HG03378 (cell line): ENCODE measurements around the gene HPCAL1.

ENCODE experiments used
- ATAC-seq: cut with Tn5 transposase; IDR thresholded peaks from one replicate; pipeline ENCODE4 v1.9.1; 2021; ENCODE audit warnings: mild to moderate bottlenecking, moderate library complexity; ENCODE audit not compliant: unreplicated experiment

Gene HPCAL1

GRCh38 chr2:10366601-10367270 lies 64.0 kb downstream of the HPCAL1 start:
- no peak for ATAC-seq

DNA sequence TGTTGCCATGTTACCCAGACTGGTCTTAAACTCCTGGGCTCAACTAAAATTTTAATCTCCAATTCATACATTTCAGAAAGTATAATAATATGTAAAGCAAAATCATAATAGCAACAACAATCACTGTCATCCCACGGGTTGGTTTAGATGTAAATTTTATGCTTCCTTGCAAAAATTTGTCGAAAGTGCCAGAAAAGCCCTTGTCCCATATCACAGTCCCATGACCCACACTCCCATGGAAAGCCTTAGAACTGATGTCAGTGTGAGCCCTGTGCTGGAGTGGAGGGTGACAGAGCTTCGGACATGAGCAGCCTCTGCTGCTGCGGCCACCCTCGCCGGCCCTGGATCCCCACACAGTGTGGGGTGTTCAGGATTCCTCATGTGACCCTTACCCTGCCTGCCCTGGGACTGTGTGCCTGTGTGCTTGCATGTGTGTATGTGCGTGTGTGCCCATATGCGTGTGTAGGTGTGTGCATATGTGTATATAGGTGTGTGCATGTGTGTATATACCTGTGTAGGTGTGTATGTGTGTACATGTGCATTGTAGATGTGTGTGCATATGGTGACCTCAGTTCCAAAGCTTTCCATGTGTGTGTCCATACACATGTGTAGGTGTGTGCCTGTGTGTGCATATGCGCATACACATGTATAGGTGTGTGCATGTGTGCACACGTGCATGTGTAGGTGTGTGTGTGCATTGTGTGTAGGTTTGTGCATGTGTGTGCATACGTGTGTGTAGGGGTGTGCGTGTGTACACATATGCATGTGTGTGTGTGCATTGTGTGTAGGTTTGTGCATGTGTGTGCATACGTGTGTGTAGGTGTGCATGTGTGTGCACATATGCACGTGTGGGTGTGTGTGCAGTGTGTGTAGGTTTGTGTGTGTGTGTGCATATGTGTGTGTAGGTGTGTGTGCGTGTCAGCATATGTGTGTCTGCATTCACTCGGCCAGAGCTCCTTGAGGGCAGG lies 65.1 kb downstream of the HPCAL1 start:
- no peak for ATAC-seq

DNA sequence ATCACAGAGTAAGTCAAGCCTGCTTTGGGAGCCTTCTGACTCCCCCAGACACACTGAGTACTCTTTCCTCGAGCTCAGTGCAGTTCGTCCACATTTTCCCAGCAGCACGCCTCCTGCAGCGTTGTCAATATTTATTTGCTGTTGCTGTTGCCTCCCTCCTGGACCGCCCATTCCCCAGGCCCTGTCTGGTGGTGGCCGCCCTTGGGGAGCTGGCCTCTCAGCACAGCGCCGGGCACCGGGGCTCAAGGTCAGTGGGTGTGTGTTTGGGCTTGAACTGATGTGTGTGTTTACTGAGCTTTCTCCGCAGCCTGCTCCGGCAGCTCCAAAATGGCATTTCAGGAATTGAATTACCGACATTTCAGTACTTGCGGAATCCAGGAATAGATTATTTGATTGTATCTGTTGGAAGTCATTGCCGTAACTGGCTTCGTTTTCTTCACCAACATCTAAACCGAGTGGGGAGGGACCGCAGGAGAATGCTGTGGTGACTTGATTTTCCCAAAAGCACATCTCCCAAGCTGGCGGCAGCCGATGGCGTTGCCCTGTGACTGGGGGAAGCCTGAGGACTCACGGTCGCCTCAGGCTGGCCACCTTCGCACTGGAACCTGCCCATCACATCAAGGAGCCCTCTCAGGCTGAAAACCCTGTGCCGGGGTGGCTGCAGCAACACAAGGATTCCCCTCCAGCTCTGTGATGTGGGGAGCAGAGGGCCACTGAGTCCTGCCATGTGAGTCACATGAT lies 66.0 kb downstream of the HPCAL1 start:
- no peak for ATAC-seq

- ATAC-seq, result no peak
Measured at GRCh38 chr2:10369269-10370255, 66.9 kb downstream of the HPCAL1 start.

DNA sequence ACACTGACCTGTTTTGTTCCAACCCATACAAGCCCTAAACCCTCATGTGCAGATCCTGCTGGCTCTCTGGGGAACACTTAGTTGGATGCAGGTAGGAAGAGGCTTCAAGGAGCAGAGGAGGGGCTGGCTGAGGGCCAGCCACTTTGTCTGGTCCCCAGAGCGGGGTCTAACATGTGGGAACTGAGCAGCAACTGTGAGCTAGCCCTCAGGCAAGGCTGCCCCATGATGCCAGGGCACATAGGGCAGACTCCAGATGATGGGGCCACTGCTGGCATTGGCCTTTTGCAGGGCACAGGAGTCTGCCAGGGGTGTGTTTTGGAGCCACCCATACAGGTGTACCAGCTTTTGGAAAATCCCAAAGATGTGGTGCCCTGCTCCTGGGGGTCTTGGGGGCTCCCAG lies 67.7 kb downstream of the HPCAL1 start:
- no peak for ATAC-seq

- no peak for ATAC-seq
Measured at GRCh38 chr2:10370895-10371294, 68.2 kb downstream of the HPCAL1 start.

- no peak for ATAC-seq
Measured at GRCh38 chr2:10371441-10372196, 68.9 kb downstream of the HPCAL1 start.

- no peak for ATAC-seq
Measured at GRCh38 chr2:10372203-10372861, 69.6 kb downstream of the HPCAL1 start.

DNA sequence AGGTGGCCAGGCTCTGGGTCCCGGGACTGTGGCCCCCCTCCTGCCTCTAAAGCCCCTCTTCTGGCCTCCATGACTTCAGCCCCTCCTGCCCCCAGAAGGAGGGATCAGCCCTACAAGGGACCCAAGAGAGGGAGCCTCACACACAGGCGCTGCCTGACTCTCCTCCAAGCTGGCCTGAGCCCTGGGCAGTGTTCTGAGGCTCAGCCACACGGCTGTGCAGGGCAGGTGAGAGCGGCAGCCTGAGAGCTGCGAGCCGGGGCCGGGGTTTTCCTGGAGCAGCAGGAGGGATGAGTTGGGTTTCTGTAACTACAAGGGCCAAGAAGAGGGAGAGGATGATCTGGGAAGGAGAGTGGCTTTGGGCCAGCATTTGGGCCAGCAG lies 70.1 kb downstream of the HPCAL1 start:
- ATAC-seq, result no peak

- no peak for ATAC-seq
Measured at GRCh38 chr2:10373931-10374330, 71.2 kb downstream of the HPCAL1 start.

GRCh38 chr2:10374362-10374943 lies 71.7 kb downstream of the HPCAL1 start:
- no peak for ATAC-seq

DNA sequence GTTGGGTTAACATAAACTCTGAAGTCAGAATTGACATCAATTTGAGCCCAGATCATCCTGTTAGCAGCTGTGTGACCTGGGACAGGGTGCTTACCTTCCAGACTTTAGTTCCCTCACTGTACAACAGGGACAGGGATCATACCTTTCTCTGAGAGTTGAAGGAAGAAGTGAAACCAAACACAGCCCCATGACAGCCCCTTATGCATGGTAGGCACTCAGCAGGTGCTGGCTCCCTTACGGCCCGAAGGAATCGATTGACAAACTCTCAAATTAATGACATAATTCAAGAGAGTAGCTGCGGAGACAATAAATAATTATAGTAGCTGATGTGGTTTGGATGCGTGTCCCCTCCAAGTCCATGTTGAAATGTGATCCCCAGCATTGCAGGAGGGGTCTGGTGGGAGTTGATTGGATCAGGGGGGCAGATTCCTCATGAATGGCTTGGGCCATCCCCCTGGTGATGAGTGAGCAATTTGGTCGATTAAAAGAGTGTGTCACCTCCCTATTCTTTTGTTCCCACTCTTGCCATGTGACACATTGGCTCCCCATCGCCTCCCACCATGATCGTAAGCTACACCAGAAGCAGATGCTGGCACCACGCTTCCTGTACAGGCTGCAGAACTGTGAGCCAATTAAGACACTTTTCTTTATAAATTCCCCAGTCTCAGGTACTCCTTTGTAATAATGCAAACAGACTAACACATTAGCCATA lies 73.0 kb downstream of the HPCAL1 start:
- peak; percentile 50 for ATAC-seq

DNA sequence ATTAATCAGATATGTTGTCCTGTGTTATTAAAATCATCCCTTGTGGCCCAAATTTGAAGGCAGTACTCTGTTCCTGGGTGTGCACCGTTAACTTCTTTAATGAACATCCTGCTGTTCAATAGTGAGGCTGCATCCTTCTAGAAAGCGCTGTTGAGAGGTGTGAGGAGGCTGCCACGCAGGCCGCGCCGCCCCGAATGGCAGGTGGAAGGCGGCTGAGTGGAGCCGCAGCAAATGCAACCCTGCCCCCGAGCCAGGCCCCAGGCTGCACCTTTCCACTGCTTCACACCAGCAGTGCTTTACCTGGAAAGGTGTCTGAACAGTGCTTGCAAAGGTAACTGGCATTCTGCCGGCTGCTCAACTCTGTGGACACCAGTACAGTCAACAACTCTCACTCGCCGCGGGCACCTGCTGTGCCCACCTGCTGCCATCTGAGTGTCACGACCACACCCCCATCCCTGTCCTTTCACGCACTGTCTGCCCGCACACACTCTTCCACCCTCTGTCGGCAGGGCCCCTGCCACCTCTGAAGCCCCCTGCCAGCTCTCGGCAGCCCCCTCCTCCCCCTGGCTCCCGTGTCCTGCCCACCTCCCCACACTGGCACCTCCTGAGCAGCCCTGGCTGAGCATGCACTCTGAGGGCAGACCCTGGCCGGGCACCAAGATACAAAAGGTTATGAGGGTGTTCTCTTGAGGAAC lies 74.5 kb downstream of the HPCAL1 start:
- ATAC-seq, result no peak

GRCh38 chr2:10377747-10378085 lies 75.0 kb downstream of the HPCAL1 start:
- ATAC-seq, result no peak

DNA sequence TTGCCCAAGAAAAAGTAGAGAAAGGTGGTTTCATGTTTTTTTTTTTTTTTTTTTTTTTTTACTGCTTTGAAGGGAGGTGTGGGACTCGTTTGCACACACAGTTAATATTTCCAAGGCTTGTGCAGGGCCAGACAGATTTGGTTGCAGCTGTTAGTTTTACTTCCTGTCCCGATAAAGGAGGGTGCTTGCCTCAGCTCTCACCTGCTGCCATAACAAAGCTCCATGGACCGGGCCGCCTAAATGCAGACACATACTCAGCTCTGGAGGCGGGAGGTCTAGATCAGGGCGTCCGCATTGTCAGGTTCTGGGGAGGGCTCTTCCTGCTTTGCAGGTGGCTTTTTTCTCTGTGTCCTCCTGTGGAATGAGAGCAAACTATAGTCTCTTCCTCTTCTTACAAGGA lies 75.5 kb downstream of the HPCAL1 start:
- peak; percentile 62 for ATAC-seq

GRCh38 chr2:10380048-10380926 lies 77.6 kb downstream of the HPCAL1 start:
- no peak for ATAC-seq

GRCh38 chr2:10381997-10382353 lies 79.3 kb downstream of the HPCAL1 start:
- ATAC-seq, result no peak
